ENCODE measurements around the gene FAT1. TPM values are rescaled to one million over a fixed set of nuclear protein-coding genes. Genes with fewer than 3 reads are reported as not detected.
"Not testable (repeated sequence)": the region's sequence is repeated elsewhere in the genome, so short reads cannot be mapped to it uniquely, and the experiment has no call there.

FAT1 gene
- total RNA-seq, 1 donor from 2014 or later, result 67.7 TPM

DNA sequence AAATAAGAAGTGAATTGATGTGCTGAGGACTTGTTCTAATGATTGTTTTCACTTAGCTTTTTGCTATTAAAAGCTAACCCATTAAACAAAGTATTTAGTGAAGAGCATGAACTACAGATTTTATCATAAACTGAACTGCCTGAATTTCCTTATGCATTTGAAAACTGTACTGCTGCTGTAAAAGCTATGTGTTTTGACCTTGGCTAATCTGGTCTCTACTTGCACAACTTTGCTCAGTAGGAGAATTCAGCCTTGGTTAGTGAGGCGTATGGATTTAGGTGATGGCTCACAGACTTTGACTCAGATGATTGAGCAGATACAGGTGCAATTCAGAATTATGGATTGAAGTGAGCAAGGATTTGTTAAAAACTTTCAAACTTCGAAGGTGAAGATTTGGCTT lies 38.7 kb upstream of the FAT1 start:
- H3K27ac Mint-ChIP-seq (ENCODE audit: unreplicated experiment), result no peak overlapping the region
- no peak for DNase-seq (ENCODE audit: low spot score)
- no peaks in the 10 kb centered on the region for H3K36me3 Mint-ChIP-seq (ENCODE audit: low read depth, unreplicated experiment)
- H3K27me3 Mint-ChIP-seq (ENCODE audit: unreplicated experiment), result peaks cover 3% of the 10 kb centered on the region
- H3K9me3 Mint-ChIP-seq (ENCODE audit: unreplicated experiment), result no peaks in the 10 kb centered on the region
- no peak overlapping the region for H3K4me3 Mint-ChIP-seq (ENCODE audit: unreplicated experiment)
- no peaks in the 10 kb centered on the region for H3K4me1 Mint-ChIP-seq (ENCODE audit: unreplicated experiment)
- TF ChIP-seq, protein P1, sequence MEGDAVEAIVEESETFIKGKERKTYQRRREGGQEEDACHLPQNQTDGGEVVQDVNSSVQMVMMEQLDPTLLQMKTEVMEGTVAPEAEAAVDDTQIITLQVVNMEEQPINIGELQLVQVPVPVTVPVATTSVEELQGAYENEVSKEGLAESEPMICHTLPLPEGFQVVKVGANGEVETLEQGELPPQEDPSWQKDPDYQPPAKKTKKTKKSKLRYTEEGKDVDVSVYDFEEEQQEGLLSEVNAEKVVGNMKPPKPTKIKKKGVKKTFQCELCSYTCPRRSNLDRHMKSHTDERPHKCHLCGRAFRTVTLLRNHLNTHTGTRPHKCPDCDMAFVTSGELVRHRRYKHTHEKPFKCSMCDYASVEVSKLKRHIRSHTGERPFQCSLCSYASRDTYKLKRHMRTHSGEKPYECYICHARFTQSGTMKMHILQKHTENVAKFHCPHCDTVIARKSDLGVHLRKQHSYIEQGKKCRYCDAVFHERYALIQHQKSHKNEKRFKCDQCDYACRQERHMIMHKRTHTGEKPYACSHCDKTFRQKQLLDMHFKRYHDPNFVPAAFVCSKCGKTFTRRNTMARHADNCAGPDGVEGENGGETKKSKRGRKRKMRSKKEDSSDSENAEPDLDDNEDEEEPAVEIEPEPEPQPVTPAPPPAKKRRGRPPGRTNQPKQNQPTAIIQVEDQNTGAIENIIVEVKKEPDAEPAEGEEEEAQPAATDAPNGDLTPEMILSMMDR (IDR thresholded peaks at IDR 0.05; ENCODE audit: unreplicated experiment), result no peak

DNA sequence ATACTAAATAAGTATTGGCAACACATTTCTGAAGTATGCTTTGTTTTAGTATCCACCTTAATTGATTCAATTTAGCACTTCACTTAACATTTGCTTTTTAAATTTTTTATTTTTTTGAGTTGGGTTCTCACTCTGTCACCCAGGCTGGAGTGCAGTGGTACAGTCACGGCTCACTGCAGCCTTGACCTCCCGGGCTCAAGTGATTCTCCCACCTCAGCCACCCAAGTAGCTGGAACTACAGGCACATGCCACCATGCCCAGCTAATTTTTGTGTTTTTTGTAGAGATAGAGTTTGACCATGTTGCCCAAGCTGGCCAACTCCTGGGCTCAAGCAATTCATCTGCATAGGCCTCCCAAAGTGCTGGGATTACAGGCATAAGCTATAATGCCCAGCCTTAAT lies 38.3 kb upstream of the FAT1 start:
- H3K4me1 Mint-ChIP-seq (ENCODE audit: unreplicated experiment); H3K4me3 Mint-ChIP-seq (ENCODE audit: unreplicated experiment); H3K9me3 Mint-ChIP-seq (ENCODE audit: unreplicated experiment); DNase-seq (ENCODE audit: low spot score); H3K27me3 Mint-ChIP-seq (ENCODE audit: unreplicated experiment); H3K27ac Mint-ChIP-seq (ENCODE audit: unreplicated experiment); H3K36me3 Mint-ChIP-seq (ENCODE audit: low read depth, unreplicated experiment): not testable (repeated sequence)

- Mint-ChIP-seq H3K36me3 (ENCODE audit: low read depth, unreplicated experiment) (no peaks in the 10 kb centered on the region), H3K27me3 (ENCODE audit: unreplicated experiment) (peaks cover 3% of the 10 kb centered on the region), H3K4me3 (ENCODE audit: unreplicated experiment) (no peak overlapping the region), H3K4me1 (ENCODE audit: unreplicated experiment) (no peaks in the 10 kb centered on the region), H3K9me3 (ENCODE audit: unreplicated experiment) (no peaks in the 10 kb centered on the region), H3K27ac (ENCODE audit: unreplicated experiment) (no peak overlapping the region)
- TF ChIP-seq, protein P1 (IDR thresholded peaks at IDR 0.05; ENCODE audit: unreplicated experiment), result no peak
- no peak for DNase-seq (ENCODE audit: low spot score)
Measured at GRCh38 chr4:186761393-186761792, 37.7 kb upstream of the FAT1 start.

- TF ChIP-seq, protein P1 (IDR thresholded peaks at IDR 0.05; ENCODE audit: unreplicated experiment), result no peak
- H3K27me3 Mint-ChIP-seq (ENCODE audit: unreplicated experiment), result peaks cover 3% of the 10 kb centered on the region
- no peak overlapping the region for H3K27ac Mint-ChIP-seq (ENCODE audit: unreplicated experiment)
- no peak for DNase-seq (ENCODE audit: low spot score)
- H3K4me1 Mint-ChIP-seq (ENCODE audit: unreplicated experiment), result no peaks in the 10 kb centered on the region
- no peak overlapping the region for H3K4me3 Mint-ChIP-seq (ENCODE audit: unreplicated experiment)
- H3K9me3 Mint-ChIP-seq (ENCODE audit: unreplicated experiment), result no peaks in the 10 kb centered on the region
- H3K36me3 Mint-ChIP-seq (ENCODE audit: low read depth, unreplicated experiment), result no peaks in the 10 kb centered on the region
Measured at GRCh38 chr4:186760576-186760975, 36.9 kb upstream of the FAT1 start.

- H3K36me3 Mint-ChIP-seq (ENCODE audit: low read depth, unreplicated experiment), result no peaks in the 10 kb centered on the region
- DNase-seq (ENCODE audit: low spot score), result no peak
- H3K9me3 Mint-ChIP-seq (ENCODE audit: unreplicated experiment), result no peaks in the 10 kb centered on the region
- no peak overlapping the region for H3K27ac Mint-ChIP-seq (ENCODE audit: unreplicated experiment)
- H3K4me1 Mint-ChIP-seq (ENCODE audit: unreplicated experiment), result no peaks in the 10 kb centered on the region
- TF ChIP-seq, protein P1 (IDR thresholded peaks at IDR 0.05; ENCODE audit: unreplicated experiment), result no peak
- H3K27me3 Mint-ChIP-seq (ENCODE audit: unreplicated experiment), result peaks cover under 1% of the 10 kb centered on the region
- no peak overlapping the region for H3K4me3 Mint-ChIP-seq (ENCODE audit: unreplicated experiment)
Measured at GRCh38 chr4:186759990-186760389, 36.3 kb upstream of the FAT1 start.
